NB4 (cell line): Measurements from ENCODE around the gene B4GALT2.

Experiments
- DNase-seq: peaks from one replicate; pipeline ENCODE4 v3.0.0; 2010; ENCODE audit warnings: low read depth
- H3K4me3 ChIP-seq: one replicate; pipeline ENCODE4 v1.5.1; 2011; ENCODE audit warnings: mild to moderate bottlenecking, low read depth, low read length, moderate library complexity
- MYC ChIP-seq: IDR thresholded peaks from 2 replicates; pipeline ENCODE4 v1.6.1; 2011; ENCODE audit warnings: low read depth, low read length
- POLR2A ChIP-seq: IDR thresholded peaks from 2 replicates; pipeline ENCODE4 v1.6.1; 2011; ENCODE audit warnings: mild to moderate bottlenecking; ENCODE audit not compliant: insufficient read length; ENCODE audit errors: extremely low read depth
- TF ChIP-seq, protein P1 (sequence below): IDR thresholded peaks from 2 replicates; pipeline ENCODE4 v1.6.1; 2011; ENCODE audit warnings: low read depth, low read length
- TF ChIP-seq, protein P2 (sequence below): IDR thresholded peaks from one replicate; pipeline ENCODE4 v1.5.1; 2012; ENCODE audit warnings: low read depth, low read length

The B4GALT2 gene

DNA sequence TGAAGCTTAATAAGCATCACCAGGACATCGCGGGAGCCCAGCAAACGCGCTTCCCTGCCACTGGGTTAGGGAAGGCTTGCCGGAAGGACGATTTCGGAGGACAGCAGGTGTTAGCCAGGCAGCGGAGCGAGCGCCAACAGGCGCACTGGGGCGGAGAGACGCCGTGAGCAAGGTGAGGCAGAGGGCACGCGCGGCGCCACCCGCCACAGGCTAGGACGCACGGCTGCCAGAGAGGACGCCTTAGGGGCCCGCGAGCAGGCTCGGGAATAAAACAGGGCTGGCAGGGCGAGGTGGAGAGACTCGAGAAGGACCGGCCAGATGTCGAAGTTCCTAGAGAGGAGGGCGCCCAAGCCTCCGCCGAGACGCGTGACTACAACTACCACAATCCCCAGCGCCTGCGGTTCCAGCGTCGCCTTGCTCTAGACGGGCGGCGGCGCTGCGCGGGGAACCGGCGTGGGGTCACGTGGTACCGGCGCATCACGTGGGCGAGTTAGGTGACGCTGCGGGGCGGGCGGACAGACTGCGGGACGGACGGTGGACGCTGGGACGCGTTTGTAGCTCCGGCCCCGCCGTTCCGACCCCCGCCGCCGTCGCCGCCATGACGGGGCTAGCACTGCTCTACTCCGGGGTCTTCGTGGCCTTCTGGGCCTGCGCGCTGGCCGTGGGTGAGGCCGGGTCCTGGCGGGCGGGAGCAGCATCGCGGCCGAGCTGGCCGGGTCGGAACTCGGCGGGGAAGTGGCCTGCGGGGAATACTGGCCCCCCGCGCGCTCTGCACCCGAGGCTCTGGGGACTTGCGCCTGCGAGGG, 4.4 kb upstream of the B4GALT2 start, which contains the start of gene ATP6V0B:
TSS of gene ATP6V0B (plus strand) at position 518 of the 806 bp plus-strand sequence. CDS start at position 599, 81 bp downstream.
- H3K4me3 ChIP-seq = peak within 1 kb of the TSS; percentile 91
- DNase-seq = peak; percentile 96
- TF ChIP-seq, protein P1, sequence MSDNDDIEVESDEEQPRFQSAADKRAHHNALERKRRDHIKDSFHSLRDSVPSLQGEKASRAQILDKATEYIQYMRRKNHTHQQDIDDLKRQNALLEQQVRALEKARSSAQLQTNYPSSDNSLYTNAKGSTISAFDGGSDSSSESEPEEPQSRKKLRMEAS = peak; percentile 99
- TF ChIP-seq POLR2A (peak; percentile 70), MYC (peak; percentile 88)
- TF ChIP-seq, protein P2, sequence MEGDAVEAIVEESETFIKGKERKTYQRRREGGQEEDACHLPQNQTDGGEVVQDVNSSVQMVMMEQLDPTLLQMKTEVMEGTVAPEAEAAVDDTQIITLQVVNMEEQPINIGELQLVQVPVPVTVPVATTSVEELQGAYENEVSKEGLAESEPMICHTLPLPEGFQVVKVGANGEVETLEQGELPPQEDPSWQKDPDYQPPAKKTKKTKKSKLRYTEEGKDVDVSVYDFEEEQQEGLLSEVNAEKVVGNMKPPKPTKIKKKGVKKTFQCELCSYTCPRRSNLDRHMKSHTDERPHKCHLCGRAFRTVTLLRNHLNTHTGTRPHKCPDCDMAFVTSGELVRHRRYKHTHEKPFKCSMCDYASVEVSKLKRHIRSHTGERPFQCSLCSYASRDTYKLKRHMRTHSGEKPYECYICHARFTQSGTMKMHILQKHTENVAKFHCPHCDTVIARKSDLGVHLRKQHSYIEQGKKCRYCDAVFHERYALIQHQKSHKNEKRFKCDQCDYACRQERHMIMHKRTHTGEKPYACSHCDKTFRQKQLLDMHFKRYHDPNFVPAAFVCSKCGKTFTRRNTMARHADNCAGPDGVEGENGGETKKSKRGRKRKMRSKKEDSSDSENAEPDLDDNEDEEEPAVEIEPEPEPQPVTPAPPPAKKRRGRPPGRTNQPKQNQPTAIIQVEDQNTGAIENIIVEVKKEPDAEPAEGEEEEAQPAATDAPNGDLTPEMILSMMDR = no peak

DNA sequence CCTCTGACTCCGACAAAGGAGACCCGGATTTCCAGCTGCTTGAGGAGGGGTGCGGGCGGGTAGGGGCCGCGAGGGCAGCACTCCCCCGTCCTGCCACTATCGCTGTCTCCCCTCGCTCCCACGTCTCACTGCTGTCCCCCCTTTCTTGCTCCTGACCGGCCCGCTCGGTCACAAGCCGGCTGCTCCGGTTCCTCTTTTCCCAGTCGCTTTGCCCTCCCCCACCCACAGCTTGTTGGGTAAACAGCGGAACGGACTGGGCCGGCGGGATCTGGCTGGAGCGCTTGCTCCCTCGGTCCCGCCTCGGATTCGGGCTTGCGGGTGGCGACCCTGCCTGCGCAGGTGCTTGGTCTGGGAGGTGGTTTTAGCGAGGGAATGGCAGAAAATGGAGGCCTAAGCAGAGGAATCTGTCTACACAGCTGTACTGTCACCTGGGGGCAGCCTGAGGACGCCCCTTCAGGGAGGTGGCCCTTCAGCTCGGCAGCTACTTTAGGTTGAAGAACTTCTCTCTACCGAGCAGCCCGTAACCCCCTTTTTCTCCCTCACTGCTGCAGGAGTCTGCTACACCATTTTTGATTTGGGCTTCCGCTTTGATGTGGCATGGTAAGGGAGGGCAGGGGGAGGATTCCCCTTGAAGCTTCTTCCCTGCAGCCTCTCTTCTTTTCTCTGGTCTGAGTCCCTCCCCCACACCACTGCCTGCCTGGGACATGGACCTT, 3.6 kb upstream of the B4GALT2 start:
- TF ChIP-seq, protein P2 = no peak
- peak; percentile 38 for TF ChIP-seq MYC
- peak overlapping the region; percentile 91 for H3K4me3 ChIP-seq
- peak; percentile 85 for DNase-seq

DNA sequence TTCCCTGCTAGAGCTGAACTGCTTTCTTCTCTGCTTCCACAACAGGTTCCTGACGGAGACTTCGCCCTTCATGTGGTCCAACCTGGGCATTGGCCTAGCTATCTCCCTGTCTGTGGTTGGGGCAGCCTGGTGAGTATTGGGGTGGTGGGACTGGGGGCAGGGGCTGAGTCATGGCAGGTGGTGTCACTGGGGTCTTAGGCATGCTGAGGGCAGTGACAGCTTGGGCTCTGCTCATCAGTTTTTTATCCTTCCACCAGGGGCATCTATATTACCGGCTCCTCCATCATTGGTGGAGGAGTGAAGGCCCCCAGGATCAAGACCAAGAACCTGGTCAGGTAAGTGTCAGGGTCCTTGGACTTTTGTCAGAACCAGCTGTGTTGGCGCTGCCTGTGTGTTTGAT, 3.0 kb upstream of the B4GALT2 start:
- H3K4me3 ChIP-seq = peak overlapping the region; percentile 91
- DNase-seq = no peak
- TF ChIP-seq, protein P1 = no peak
- TF ChIP-seq MYC = no peak
- TF ChIP-seq, protein P2 = no peak
- no peak for TF ChIP-seq POLR2A

DNA sequence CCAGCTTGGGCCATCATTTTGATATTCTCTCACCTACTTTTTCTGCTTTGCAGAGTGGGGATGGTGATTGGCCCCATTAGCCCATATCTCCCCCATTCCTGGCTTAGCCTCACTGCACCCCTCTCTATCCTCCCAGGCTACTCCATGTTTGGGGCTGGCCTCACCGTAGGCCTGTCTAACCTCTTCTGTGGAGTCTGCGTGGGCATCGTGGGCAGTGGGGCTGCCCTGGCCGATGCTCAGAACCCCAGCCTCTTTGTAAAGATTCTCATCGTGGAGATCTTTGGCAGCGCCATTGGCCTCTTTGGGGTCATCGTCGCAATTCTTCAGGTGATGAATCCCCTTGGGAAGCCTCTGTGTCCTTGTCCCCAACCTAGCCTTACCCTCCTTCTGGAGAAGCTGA, 2.1 kb upstream of the B4GALT2 start:
- H3K4me3 ChIP-seq = peak overlapping the region; percentile 91
- TF ChIP-seq, protein P1 = no peak
- no peak for TF ChIP-seq POLR2A
- no peak for TF ChIP-seq MYC
- TF ChIP-seq, protein P2 = no peak
- no peak for DNase-seq

DNA sequence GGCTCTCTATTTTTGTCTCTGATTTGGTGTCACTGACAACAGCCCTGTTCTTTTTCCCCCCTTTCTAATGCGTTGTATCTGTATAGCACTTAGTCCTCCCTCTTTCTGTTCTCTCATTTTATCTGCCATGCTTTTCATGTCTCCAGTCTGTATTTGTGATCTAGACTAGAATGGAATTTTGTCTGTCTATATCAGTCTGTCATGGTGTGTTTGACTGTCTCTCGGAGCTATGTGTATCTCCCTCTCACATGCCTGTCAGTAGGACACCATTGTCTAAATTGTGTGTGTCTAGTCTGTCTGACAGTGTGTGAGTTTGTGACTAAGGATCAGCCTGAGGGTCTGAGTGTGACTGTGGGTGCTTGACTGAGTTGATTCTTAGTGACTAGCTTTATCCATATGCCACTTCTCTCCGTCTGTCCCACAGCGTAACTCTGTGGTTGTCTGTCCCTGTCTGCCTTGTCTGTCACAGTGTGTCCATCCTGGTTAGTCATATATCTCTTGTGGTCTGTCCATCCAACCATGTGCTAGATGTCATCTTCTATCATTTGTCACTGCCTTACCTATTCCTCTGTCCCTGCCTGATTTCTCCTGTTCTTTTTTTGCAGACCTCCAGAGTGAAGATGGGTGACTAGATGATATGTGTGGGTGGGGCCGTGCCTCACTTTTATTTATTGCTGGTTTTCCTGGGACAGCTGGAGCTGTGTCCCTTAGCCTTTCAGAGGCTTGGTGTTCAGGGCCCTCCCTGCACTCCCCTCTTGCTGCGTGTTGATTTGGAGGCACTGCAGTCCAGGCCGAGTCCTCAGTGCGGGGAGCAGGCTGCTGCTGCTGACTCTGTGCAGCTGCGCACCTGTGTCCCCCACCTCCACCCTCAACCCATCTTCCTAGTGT, 1.4 kb upstream of the B4GALT2 start:
- peak; percentile 32 for DNase-seq
- no peak overlapping the region for H3K4me3 ChIP-seq
- TF ChIP-seq POLR2A (no peak), MYC (no peak)
- TF ChIP-seq, protein P2 = no peak
- TF ChIP-seq, protein P1 = no peak
